ENCODE measurements around the gene GDF9. TPM values are rescaled to one million over a fixed set of nuclear protein-coding genes. Genes with fewer than 3 reads are reported as not detected.

Gene GDF9, protein sequence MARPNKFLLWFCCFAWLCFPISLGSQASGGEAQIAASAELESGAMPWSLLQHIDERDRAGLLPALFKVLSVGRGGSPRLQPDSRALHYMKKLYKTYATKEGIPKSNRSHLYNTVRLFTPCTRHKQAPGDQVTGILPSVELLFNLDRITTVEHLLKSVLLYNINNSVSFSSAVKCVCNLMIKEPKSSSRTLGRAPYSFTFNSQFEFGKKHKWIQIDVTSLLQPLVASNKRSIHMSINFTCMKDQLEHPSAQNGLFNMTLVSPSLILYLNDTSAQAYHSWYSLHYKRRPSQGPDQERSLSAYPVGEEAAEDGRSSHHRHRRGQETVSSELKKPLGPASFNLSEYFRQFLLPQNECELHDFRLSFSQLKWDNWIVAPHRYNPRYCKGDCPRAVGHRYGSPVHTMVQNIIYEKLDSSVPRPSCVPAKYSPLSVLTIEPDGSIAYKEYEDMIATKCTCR
- 1.9 TPM for total RNA-seq (ENCODE audit: insufficient read depth, low replicate concordance)

DNA sequence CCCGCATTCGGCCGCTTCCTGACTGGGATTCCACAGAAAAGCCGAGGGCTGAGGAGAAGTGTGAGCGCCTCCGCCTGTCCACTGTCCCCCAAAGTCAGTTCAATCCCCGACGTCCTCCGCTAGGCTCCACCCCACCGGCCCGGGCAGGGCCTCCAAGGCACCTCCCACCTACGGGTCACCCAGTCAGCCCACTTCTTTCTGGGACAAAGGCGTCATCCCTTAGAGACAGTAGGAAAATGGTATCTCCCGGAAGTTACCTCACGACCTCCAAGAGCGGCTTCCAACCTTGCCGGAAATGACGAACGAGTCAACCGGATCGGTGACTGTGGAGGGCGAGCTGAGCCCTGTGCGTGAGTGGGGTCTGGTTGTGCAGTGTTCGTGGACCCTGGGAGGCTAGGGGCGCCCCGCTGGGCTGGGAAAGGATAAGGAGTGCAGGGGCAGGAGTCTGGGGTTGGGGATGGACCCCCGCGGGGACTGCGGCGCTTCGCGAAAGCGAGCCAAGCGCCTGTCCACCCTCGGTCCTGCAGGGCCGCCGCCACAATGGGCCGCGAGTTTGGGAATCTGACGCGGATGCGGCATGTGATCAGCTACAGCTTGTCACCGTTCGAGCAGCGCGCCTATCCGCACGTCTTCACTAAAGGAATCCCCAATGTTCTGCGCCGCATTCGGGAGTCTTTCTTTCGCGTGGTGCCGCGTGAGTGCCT lies at the start of gene GDF9, which contains the start of gene UQCRQ:
GDF9 (minus strand) TSS at position 128 of the 704 bp plus-strand sequence. CDS start 1,936 bp downstream, outside the sequence.
UQCRQ (plus strand) TSS at position 301 of the 704 bp plus-strand sequence; CDS start at position 541, 240 bp downstream.
- peak; percentile 100 for DNase-seq (ENCODE audit: low spot score)

DNA sequence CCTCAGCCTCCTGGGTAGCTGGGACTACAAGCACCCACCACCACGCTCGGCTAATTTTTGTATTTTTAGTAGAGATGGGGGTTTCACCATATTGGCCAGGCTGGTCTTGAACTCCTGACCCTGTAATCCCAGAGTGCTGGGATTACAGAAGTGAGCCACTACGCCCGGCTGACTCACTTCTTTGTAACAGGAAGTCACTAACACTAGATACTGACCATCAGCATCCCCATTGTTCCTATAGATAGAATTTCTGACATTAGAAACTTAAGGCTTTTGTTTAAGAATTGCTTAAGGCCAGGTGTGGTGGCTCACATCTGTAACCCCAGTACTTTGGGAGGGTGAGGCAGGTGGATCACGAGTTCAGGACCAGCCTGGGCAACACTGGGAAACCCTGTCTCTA lies 49.4 kb upstream of the GDF9 start:
- no peak for DNase-seq (ENCODE audit: low spot score)

DNA sequence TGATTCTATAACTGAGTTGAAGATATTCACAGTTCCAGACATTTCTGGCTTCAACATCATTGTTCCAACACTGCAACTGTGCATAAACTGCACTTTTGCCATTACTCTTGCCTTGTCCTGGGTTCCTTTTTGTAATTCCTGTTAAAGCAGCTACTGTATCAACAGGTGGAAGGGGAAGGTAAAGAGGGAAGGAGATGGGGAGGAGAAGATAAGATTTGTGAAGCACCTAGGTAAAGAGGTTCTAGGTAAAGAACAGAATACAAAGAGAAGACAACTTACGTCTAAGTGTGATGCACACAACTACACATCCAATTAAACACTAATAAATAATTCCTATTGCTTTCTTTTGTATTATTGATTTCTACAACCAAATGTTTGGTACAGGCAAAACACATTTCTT lies 43.4 kb upstream of the GDF9 start:
- DNase-seq (ENCODE audit: low spot score): no peak

DNA sequence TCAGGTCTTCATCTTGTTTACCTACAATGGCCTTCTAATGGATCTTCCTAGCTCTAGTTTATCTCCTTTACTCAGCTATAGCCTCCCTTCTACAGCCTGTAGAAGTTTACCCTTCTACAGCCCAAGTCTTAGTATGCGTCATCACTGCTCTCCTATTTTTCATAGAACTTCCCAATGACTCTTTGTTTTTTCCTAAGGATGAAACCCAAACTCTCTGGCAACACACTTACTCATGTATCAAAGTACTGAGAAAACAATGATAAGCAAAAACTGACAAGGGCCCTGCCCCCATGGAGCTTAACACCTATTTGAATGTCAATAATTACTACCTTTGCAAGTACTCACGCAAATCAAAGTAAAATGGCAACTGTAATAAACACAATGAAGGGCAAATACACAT lies 40.9 kb upstream of the GDF9 start:
- DNase-seq (ENCODE audit: low spot score): no peak

DNA sequence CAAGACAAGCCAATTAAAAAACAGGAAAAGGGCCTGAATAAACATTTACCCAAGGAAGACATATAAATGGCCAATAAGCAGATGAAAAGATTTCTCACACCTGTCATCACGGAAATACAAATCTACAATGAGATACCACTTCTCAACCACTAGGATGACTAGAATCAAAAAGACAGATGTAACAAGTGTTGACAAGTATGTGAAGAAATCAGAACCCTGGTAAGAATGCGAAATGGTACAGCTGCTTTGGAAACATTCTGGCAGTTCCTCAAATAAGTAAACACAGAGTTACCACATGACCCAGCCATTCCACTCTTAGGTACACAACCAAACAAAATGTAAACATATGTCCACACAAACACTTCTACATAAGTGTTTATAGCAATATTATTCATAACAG lies 39.7 kb upstream of the GDF9 start:
- DNase-seq (ENCODE audit: low spot score): no peak

DNA sequence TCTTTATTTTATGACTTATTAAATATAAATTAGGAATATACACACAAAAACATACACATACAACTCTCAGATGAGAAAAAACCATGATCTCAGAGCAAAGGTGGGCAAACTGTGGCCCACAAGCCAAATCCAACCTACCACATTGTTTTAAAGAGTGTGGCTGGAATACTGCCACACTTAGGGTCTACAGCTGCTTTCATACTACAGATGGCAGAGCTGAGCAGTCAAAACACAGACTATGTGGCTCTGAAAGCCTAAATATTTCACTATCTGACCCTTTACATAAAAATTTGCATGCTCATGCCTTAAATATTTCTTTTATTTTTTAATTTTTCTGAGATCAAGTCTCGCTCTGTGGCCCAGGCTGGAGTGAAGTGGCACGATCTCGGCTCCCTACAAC lies 35.5 kb upstream of the GDF9 start:
- DNase-seq (ENCODE audit: low spot score): no peak

DNA sequence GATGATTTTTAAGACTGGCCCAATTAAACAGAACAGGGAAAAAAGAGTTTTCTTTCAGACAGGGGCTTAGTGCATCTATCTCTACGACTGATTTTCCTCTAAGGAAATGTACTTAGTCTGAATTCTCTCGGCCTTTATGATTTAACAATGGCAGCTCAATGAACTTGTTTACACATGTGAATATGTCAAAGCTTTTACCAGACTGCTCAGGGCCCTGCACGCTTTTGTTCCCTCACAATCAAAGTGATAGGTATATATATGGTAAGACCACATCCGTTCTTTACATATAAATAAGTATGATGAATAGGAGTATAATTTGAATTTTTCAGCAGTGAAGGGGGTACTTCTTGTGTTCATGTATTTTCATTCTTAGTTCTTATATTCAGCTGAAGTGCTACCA lies 34.8 kb upstream of the GDF9 start:
- no peak for DNase-seq (ENCODE audit: low spot score)

DNA sequence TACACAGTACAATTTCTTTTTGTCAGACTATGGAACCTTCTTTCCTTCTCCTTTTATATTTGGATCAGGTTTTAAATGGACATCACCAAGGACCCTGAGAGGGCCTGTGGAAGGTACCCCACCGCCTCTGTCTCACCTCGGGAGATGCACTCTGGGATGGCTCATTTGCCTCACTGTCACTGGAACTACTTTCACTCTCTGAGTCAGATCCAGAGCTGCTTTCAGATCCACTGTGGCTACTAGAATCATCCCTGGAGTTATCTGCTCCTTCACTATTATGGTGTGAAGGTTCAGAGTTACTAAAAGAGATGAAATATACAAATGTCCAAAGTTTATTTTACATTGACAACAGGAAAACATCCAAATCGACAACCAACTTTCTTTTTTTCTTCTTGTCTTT lies 31.8 kb upstream of the GDF9 start:
- no peak for DNase-seq (ENCODE audit: low spot score)

DNA sequence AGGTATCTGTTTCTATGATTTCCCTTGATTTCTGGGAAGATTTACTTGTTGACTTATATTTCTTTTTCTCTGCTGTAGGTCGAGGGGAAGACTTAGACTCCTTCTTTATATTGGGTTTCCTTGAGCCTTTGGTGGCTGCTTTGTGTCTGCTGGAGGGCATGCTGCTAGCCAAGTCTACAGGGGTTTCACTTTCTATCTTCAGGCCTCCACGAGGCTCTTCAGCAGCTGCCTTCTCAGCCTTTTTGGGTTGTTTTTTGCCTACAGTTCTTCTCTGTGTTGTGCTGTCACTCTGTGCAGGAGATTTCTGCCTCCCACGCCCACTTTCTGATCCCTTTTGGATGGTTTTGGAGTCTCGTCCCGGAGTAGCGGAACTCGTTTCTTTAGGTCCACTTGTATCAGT lies 30.4 kb upstream of the GDF9 start:
- DNase-seq (ENCODE audit: low spot score): no peak

DNA sequence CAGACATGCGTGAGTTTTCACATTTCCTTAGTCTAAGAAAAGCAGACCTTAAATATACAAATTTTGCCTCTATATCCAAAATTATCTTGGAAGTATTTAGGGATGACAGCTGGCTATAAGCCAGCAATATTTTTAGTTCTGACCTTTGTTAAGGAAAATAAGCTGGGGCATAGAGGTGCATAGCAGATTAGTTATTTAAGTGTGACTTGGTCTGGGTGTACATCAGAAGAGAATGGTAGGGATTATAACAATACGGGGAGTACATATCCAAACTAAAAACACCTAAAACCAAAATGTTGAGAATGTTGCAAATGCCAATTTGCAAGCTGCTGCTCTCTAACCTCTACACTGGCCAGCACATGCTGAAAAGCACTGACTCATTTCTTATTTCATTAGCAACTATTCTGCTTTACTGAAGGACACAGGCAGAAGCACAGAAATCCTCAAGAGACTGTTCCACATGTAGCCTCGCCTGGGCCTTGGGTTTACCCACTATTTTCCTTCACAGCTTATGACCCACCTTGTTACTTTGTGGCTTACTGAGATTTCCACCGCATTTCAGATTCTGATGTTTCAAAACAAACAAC lies 29.5 kb upstream of the GDF9 start:
- no peak for DNase-seq (ENCODE audit: low spot score)

DNA sequence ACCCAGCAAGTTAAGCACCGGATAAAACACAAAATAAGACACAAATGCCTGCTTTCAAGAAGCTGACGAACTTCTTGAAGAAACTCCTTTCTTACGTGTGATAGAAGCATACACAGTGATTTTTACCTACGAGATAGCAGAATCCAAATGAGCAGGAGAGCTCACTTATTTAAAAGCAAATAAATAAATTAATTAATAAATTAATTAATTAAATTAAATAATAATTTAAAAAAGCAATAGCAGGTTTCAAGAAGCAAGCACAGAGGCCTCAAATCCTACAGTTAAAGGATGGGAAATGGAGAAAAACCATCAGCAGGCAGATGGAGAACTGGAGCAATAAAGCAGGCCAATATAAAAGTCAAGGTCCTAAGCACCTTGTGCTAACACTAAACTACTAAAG lies 24.5 kb upstream of the GDF9 start:
- DNase-seq (ENCODE audit: low spot score): no peak

DNA sequence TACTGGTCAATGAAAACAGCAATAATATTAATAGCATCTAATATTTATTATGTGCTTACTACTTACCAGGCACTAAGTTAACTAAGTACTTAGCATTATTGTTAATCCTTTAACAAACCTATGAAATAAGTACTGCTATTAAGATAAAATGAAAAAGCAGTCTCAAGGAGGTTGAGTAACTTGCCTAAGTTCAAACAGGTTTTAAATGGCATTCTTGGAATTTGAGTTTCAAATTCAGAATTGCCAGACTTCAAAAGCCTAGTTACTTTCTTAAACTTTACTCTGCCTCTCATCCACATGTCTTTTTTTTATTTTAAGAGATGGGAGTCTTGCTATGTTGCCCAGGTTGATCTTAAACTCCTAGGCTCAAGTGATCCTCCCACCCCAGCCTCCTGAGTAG lies 23.2 kb upstream of the GDF9 start:
- no peak for DNase-seq (ENCODE audit: low spot score)

DNA sequence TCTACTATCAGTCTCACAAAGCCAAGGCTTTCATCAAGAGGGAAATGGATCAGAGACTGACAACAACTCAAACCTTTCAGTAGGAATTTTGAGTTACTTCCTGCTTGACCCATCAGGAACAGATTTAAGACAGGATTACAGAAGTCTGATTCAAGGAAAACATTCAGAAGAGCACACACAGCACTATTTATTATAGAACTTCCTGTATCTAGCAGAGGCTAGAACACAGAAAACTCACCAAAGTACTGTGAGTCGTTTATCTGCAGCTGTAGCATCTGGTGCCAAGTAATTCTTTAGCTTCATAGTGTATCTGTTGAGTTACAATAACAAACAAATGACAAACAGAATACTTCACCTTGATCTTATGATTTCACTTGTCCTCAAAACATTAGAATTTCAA lies 21.0 kb upstream of the GDF9 start:
- no peak for DNase-seq (ENCODE audit: low spot score)

DNA sequence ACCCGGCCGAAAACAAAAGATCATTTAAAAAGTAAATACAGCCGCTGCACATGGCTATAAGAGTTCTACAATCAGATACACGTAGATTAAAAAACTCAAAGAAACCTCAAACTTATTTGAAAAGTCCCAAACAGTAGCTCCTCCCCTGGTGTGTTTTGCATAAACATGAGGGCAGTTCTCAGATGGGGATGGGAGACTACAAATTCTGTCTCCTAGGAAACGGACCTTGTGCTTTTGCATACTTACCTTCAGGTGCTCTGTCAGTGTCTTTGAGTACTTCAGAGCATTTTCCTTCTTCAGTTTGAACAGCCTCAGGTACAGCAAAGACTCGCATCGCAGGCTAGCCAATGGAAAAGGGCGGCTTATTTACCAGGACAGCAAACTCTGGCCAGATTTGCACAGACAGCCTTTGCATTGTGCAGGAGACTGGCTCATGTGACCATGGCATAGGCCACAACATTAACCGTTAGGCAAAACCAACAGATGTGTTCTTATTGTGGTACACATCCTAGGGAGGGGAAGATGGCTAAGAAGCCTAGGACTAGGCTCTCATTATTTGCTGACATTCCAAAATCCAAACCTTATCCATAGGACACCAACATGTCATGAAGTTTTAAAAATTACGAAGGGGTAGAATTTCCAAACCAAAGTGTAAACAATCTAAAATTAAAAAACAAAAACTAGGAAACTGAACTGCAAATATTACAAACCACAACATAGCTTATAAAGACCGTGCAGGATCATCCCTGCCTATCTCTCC lies 20.0 kb upstream of the GDF9 start:
- no peak for DNase-seq (ENCODE audit: low spot score)

DNA sequence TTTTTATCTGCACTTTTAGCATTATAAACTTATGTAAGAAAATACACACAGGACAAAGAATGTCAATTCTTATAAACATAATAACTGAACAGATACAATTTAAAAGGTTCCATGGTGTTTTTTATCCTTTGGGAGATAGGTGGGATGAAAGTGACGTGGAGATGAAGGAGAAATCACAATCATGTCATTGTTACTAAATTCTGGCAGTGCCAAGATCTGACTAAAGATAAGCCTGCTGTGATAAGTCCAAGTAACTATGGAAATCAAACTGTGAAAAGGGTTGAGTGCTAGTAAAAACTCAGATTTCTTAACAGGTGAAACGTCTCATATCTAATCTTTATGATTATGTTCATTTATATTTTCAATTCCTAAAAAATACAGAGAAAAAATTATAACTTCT lies 18.3 kb upstream of the GDF9 start:
- DNase-seq (ENCODE audit: low spot score): no peak

DNA sequence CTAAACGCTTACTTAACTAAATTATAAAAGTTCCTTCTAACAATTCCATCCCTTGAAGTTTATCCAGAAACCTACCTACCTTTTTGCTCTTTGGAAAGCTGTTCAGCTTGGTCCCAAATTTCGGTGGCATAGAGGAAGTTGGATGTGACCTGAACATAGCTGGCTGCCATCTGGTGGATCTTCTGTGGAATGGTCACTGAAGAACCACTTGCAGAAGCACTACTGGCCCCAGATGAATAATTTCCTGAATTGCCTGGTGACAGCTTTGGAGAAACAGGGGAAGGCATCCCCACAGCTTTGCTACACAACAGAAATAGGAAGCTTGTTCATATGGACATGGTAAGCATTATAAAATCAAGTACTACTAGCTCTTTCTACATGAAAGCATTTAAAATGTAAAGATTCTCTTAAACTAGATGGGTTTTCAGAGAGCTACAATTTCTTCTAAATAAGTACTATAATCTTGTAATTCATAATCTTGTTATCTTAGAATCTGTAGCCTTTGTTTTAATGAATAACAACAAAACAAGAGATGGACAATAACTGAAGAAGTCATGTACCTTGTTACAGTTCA lies 17.1 kb upstream of the GDF9 start:
- peak; percentile 55 for DNase-seq (ENCODE audit: low spot score)

DNA sequence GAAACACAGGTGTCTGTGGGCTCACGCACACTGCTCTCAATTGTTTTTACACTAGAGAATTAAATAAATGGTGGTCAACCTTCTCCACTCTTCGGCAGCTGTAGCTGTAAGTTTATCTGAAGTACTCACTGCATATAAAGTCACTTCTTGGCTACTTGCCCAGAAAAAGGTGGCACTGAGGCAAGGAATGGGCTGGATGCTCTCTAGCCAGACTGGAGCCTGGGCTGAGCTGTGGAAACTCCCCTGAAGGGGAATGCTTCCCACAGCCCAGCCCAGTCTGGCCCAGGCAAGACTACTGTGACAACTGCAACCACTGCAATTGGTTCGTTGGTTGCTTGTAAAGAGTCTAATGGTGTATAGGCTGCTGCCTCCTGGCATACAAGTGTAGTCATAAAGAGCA lies 11.7 kb upstream of the GDF9 start:
- no peak for DNase-seq (ENCODE audit: low spot score)

DNA sequence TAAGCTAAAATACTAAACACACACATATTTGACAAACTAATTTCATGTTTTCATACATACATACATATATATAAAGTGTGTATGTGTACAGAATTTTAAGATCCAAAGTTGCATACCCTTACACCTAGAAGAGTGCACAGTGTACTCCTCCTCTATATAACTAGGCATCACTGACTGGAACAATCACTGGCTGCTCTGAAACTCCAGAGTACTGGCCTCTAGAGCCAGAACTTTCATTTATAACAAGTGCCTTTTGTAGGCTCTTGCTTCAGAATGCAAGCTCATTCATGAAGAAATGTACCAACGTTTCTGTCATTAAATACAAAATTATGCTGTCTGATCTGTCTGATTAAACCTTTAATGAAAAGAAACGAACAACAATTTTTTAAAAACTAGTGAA lies 11.2 kb upstream of the GDF9 start:
- DNase-seq (ENCODE audit: low spot score): no peak

DNA sequence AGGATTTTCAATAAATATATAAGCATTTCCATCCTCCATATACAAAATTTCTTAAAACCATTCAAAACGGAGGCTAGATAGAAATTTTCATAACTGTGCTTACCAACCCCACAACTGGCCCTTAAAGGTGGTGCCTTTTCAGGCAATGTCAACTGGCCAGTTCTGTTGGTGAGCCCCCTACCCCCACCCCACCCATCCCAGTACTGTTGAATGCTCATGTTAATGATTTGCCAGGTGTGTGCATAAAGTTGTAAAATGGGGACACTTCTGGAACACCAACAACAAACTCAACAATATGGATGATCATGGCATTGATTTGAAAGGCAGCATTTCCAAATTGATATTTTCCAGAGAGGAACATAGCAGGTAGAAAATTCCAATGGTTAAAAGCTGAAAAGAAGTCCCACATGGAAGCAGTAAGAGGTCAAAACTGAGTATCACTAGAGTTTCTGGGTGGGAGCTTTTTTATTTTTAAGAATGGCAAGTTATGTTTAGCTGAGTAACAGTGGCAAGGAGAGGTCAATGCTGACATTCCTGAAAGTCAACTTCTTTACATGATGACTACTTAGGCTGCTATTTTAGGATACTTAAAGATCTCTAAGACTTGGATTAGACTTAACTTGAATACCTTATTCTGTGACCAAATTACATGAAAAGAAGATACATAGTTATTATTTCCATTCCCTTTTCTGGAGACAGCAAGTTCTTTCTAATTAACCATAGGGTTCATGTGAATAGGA lies 9.9 kb upstream of the GDF9 start:
- no peak for DNase-seq (ENCODE audit: low spot score)

DNA sequence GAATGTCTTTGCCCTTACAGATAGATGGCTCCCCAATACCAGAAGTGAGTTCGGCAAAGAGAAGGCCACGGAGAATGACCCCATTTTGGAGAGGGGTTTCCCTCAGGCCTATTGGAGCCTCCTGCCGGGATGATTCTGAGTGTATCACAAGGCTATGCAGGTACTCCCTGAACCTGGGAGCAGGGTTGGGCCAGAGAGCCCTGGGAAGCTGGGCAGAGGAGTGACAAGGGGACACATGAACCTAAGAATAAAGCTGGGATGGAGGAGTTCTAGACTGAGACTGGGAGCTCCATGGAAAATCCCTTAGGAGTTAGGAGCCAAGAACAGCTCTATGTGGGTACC lies 7.6 kb upstream of the GDF9 start:
- no peak for DNase-seq (ENCODE audit: low spot score)
